ENCODE results near the gene ATP2C2.

- TF ChIP-seq CTCF (IDR thresholded peaks at IDR 0.05): no peak
- no peak for TF ChIP-seq POLR2A (IDR thresholded peaks at IDR 0.05)
- TF ChIP-seq EP300 (IDR thresholded peaks at IDR 0.05): no peak
- no peak for TF ChIP-seq POLR2AphosphoS5 (IDR thresholded peaks at IDR 0.05)
Observed at GRCh38 chr16:84410361-84411138, 42.2 kb downstream of the ATP2C2 start.
